Keratinocyte (primary cell): ENCODE measurements around the gene DBNDD2. TPM values are rescaled to one million over a fixed set of nuclear protein-coding genes. Genes with fewer than 3 reads are reported as not detected.
A peak's percentile ranks its signal among the peaks of the same experiment; 100 is the strongest.

Source experiments
- DNase-seq: peaks from one replicate; pipeline ENCODE4 v3.0.0-alpha.2; 2011; ENCODE audit warnings: low read depth, missing footprints, low spot score
- FAIRE-seq: peaks from 2 replicates; lab custom pipeline; 2011; peaks lifted over from hg19 to GRCh38; lab: Jason Lieb, UNC
- H2AFZ ChIP-seq: 2 replicates; pipeline ENCODE4 v1.6.0; 2012; ENCODE audit warnings: low read length, control low read depth, inconsistent platforms; ENCODE audit not compliant: control insufficient read depth
- H3K27ac ChIP-seq: 2 replicates; pipeline ENCODE4 v1.5.1; 2011; ENCODE audit warnings: low read length; ENCODE audit not compliant: control insufficient read depth, insufficient read depth
- H3K27me3 ChIP-seq: 3 replicates; pipeline ENCODE4 v1.6.0; 2011; ENCODE audit warnings: low read length; ENCODE audit not compliant: control insufficient read depth, insufficient read depth; ENCODE audit errors: extremely low read depth
- H3K36me3 ChIP-seq, 2 experiments: 2 replicates in 1 of 2; 3 replicates in 1 of 2; pipeline ENCODE4 v1.5.1; 2011; ENCODE audit warnings: low read length in 2 of 2, mild to moderate bottlenecking in 1 of 2; ENCODE audit not compliant: control insufficient read depth in 2 of 2, insufficient read depth in 2 of 2; ENCODE audit errors: extremely low read depth in 1 of 2
- H3K4me1 ChIP-seq: 3 replicates; pipeline ENCODE4 v1.5.1; 2011; ENCODE audit warnings: low read length; ENCODE audit not compliant: control insufficient read depth, insufficient read depth; ENCODE audit errors: extremely low read depth
- H3K4me2 ChIP-seq: 3 replicates; pipeline ENCODE4 v1.6.0; 2011; ENCODE audit warnings: low read depth, low read length; ENCODE audit not compliant: control insufficient read depth, insufficient read depth; ENCODE audit errors: extremely low read depth
- H3K4me3 ChIP-seq, 3 experiments: fragments of 200-600 bp in 1 of 3; sonication (generic) in 1 of 3; 2 replicates in 2 of 3; 3 replicates in 1 of 3; pipeline ENCODE4 v1.5.1; 2011 to 2016; ENCODE audit warnings: low read length in 3 of 3, mild to moderate bottlenecking in 3 of 3, control low read depth in 2 of 3, inconsistent platforms in 1 of 3, low read depth in 1 of 3, mixed read lengths in 1 of 3, mixed run types in 1 of 3, moderate library complexity in 1 of 3; ENCODE audit not compliant: control insufficient read depth in 2 of 3, insufficient read depth in 2 of 3; ENCODE audit errors: extremely low read depth in 1 of 3
- H3K79me2 ChIP-seq: 2 replicates; pipeline ENCODE4 v1.6.0; 2012; ENCODE audit warnings: low read length; ENCODE audit not compliant: control insufficient read depth, insufficient read depth
- H3K9ac ChIP-seq: 3 replicates; pipeline ENCODE4 v1.6.0; 2011; ENCODE audit warnings: low read length; ENCODE audit not compliant: control insufficient read depth, insufficient read depth; ENCODE audit errors: extremely low read depth
- H3K9me1 ChIP-seq: 3 replicates; pipeline ENCODE4 v1.6.0; 2011; ENCODE audit warnings: low read length; ENCODE audit not compliant: control insufficient read depth, insufficient read depth; ENCODE audit errors: extremely low read depth
- H3K9me3 ChIP-seq: 2 replicates; pipeline ENCODE4 v1.5.1; 2012; ENCODE audit warnings: low read depth, low read length; ENCODE audit not compliant: control insufficient read depth
- H4K20me1 ChIP-seq: 3 replicates; pipeline ENCODE4 v1.6.0; 2011; ENCODE audit warnings: low read length; ENCODE audit not compliant: control insufficient read depth, insufficient read depth; ENCODE audit errors: extremely low read depth
- CTCF ChIP-seq, 3 experiments: IDR thresholded peaks in 1 of 3; conservative IDR thresholded peaks in 1 of 3; optimal IDR thresholded peaks in 1 of 3; 2 replicates in 2 of 3; 3 replicates in 1 of 3; pipeline versions ENCODE3 to v1.5.1; 2011; ENCODE audit warnings: low read length in 3 of 3, mild to moderate bottlenecking in 3 of 3, moderate library complexity in 2 of 3, control low read depth in 1 of 3, inconsistent platforms in 1 of 3; ENCODE audit not compliant: insufficient read depth in 2 of 3; ENCODE audit errors: extremely low read depth in 1 of 3
- EZH2 ChIP-seq: IDR thresholded peaks from one replicate; pipeline ENCODE4 v1.6.1; 2012; ENCODE audit warnings: inconsistent platforms, mild to moderate bottlenecking, low read length, moderate library complexity
- dilution Hi-C: fragments of 300-500 bp; cut with MboI; formaldehyde crosslinking; loops from one replicate; pipeline ENCODE4 v1.7.0; 2020; ENCODE audit warnings: low sequenced_read_pairs; ENCODE audit not compliant: extremely low pct_ligation_motif_present
- polyA plus RNA-seq, 5 experiments: library from polyadenylated mRNA; depleted of rRNA in 3 of 5; stranded (reverse) in 3 of 5; stranded (forward) in 1 of 5; unstranded in 1 of 5; fragments of >200 nt; gene quantifications; 1 replicate in 1 of 5; 2 replicates in 3 of 5; 3 replicates in 1 of 5; pipeline versions ENCODE4 v1.2.1 to v1.2.3, GENCODE V29; 2011 to 2012; ENCODE audit warnings: missing spikeins in 2 of 5, low read depth in 1 of 5, low replicate concordance in 1 of 5

DBNDD2 gene
- polyA plus RNA-seq, 1 donor (not counting 4 experiments of a cell fraction or from before 2014, with no cell fraction given): 37.4 TPM

- Histone ChIP-seq H2AFZ (peak overlapping the region; percentile 92), H3K9ac (peak overlapping the region; percentile 52), H3K4me1 (peaks cover 5% of the 10 kb centered on the region), H3K27me3 (no peaks in the 10 kb centered on the region), H3K79me2 (no peaks in the 10 kb centered on the region), H3K4me3 (peak overlapping the region; percentile 37 to 73 (median 70)), H3K36me3 (peaks cover 0 to 3% of the 10 kb centered on the region in 2 experiments), H3K27ac (peak overlapping the region; percentile 34), H3K9me3 (no peaks in the 10 kb centered on the region), H3K9me1 (no peaks in the 10 kb centered on the region), H3K4me2 (peak overlapping the region; percentile 92), H4K20me1 (no peaks in the 10 kb centered on the region)
- dilution Hi-C loops: no loop called here
- FAIRE-seq (peak; percentile 44), DNase-seq (no peak)
- TF ChIP-seq EZH2: no peak
- peak; percentile 91 to 97 (median 95) for TF ChIP-seq CTCF (optimal IDR thresholded peaks at IDR 0.05 in 1 of 3, IDR thresholded peaks at IDR 0.05 in 1 of 3, conservative IDR thresholded peaks at IDR 0.05 in 1 of 3; ENCODE audit: extremely low read depth in 1 of 3, insufficient read depth in 2 of 3, low read length in 3 of 3)
Observed at GRCh38 chr20:45373353-45374100, 34.6 kb upstream of the DBNDD2 start.

- Histone ChIP-seq H3K4me2 (peak overlapping the region; percentile 92), H3K4me3 (peak overlapping the region in 1 of 3 experiments; percentile 73), H3K9ac (no peak overlapping the region), H3K9me1 (no peaks in the 10 kb centered on the region), H3K27ac (no peak overlapping the region), H3K9me3 (no peaks in the 10 kb centered on the region), H3K4me1 (peaks cover 5% of the 10 kb centered on the region), H3K36me3 (peaks cover 0 to 1% of the 10 kb centered on the region in 2 experiments), H2AFZ (no peak overlapping the region), H4K20me1 (no peaks in the 10 kb centered on the region), H3K27me3 (no peaks in the 10 kb centered on the region), H3K79me2 (no peaks in the 10 kb centered on the region)
- dilution Hi-C loops: no loop called here
- no peak for FAIRE-seq
- no peak for DNase-seq
- TF ChIP-seq CTCF (optimal IDR thresholded peaks at IDR 0.05 in 1 of 3, IDR thresholded peaks at IDR 0.05 in 1 of 3, conservative IDR thresholded peaks at IDR 0.05 in 1 of 3; ENCODE audit: extremely low read depth in 1 of 3, insufficient read depth in 2 of 3, low read length in 3 of 3) (no peak), EZH2 (no peak)
Observed at GRCh38 chr20:45374101-45374467, 34.0 kb upstream of the DBNDD2 start.
